ENCODE data around the gene FHL2. TPM values are rescaled to one million over a fixed set of nuclear protein-coding genes. Genes with fewer than 3 reads are reported as not detected.

The FHL2 gene
- total and polyA plus RNA-seq, 7 donors = 24.7 to 114 (median 35.4) TPM

GRCh38 chr2:105373344-105373781 lies 25.5 kb downstream of the FHL2 start:
- TF ChIP-seq, protein P1, sequence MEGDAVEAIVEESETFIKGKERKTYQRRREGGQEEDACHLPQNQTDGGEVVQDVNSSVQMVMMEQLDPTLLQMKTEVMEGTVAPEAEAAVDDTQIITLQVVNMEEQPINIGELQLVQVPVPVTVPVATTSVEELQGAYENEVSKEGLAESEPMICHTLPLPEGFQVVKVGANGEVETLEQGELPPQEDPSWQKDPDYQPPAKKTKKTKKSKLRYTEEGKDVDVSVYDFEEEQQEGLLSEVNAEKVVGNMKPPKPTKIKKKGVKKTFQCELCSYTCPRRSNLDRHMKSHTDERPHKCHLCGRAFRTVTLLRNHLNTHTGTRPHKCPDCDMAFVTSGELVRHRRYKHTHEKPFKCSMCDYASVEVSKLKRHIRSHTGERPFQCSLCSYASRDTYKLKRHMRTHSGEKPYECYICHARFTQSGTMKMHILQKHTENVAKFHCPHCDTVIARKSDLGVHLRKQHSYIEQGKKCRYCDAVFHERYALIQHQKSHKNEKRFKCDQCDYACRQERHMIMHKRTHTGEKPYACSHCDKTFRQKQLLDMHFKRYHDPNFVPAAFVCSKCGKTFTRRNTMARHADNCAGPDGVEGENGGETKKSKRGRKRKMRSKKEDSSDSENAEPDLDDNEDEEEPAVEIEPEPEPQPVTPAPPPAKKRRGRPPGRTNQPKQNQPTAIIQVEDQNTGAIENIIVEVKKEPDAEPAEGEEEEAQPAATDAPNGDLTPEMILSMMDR (IDR thresholded peaks at IDR 0.05) = no peak
- Histone ChIP-seq H3K27ac (peak overlapping the region; percentile 79), H3K36me3 (ENCODE audit: insufficient read depth in 1 of 2, low read depth in 1 of 2) (peaks cover 2 to 19% of the 10 kb centered on the region in 2 donors), H3K4me1 (peaks cover 52% of the 10 kb centered on the region), H3K9me3 (no peaks in the 10 kb centered on the region), H3K4me3 (no peak overlapping the region), H3K27me3 (ENCODE audit: insufficient read depth in 3 of 3, low read length in 2 of 3) (no peaks in the 10 kb centered on the region)
- DNase-seq (peak; percentile 56 to 93), ATAC-seq (peak; percentile 70 to 85 (median 80))
- intact Hi-C loops (cut with DNase I) = loop anchor here (10.0 kb wide), 2 partner anchors 371 to 411 kb away; partner anchors contain the start of gene NCK2 (in 1 of the 2)
- 11 to 25% (median 23%) methylated on average over 9 of the region's 9 CpGs for WGBS, 3 donors

DNA sequence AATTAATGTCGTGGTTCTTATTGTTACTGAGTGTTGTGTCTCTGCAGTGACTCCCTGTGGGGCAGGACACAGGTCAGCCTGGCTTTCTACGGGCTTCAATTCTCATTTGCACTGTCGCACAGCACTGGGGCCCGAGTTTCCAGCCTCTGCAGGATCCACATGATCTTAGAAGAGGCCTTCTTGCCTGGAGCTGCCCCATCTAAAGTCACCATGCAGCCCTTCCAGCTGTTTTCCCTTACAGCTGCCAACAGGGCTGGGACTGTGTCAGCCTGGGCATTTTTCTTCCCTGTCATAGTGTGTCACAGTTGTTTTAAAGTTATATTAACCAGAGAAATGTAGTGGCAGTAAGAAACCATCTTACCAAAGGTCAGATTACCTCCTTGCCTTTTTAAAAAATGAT lies 27.0 kb downstream of the FHL2 start:
- WGBS, 3 donors = 26 to 42% (median 36%) methylated on average over 4 of the region's 4 CpGs
- no peak overlapping the region for H3K27ac ChIP-seq
- H3K4me1 ChIP-seq = peaks cover 40% of the 10 kb centered on the region
- H3K4me3 ChIP-seq = no peak overlapping the region
- ATAC-seq (no peak), DNase-seq (no peak)
- H3K36me3 ChIP-seq (ENCODE audit: insufficient read depth in 1 of 2, low read depth in 1 of 2) = peaks cover 6 to 35% of the 10 kb centered on the region in 2 donors
- no peaks in the 10 kb centered on the region for H3K9me3 ChIP-seq
- intact Hi-C loops (cut with DNase I) = loop anchor here (10.0 kb wide), 2 partner anchors 373 to 413 kb away; partner anchors contain the start of gene NCK2 (in 1 of the 2)
- H3K27me3 ChIP-seq (ENCODE audit: insufficient read depth in 3 of 3, low read length in 2 of 3) = no peaks in the 10 kb centered on the region
- TF ChIP-seq, protein P1 (IDR thresholded peaks at IDR 0.05) = no peak

DNA sequence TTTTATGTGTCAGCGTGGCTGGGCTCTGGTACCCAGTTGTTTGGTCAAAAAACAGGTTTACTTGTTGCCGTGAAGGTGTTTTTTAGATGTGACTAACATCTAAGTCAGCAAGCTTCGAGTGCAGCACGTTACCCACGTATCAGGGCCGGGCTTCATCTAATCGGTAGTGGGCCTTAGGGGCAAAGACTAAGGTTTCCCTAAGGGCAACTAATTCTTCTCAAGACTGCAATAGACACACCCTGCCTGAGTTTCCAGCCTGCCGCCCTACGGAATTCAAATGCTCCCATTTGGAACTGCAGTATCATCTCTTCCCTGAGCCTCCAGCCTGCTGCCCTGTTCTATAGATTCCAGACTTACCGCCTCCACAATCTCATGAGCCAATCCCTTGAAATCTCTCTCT lies 27.7 kb downstream of the FHL2 start:
- Histone ChIP-seq H3K4me3 (no peak overlapping the region), H3K9me3 (no peaks in the 10 kb centered on the region), H3K4me1 (peaks cover 33% of the 10 kb centered on the region), H3K27ac (no peak overlapping the region), H3K36me3 (ENCODE audit: insufficient read depth in 1 of 2, low read depth in 1 of 2) (peaks cover 6 to 42% of the 10 kb centered on the region in 2 donors), H3K27me3 (ENCODE audit: insufficient read depth in 3 of 3, low read length in 2 of 3) (no peaks in the 10 kb centered on the region)
- no peak for DNase-seq
- no peak for ATAC-seq
- intact Hi-C loops (cut with DNase I) = loop anchor here (10.0 kb wide), 2 partner anchors 374 to 414 kb away; partner anchors contain the start of gene NCK2 (in 1 of the 2)
- TF ChIP-seq, protein P1 (IDR thresholded peaks at IDR 0.05) = no peak
- WGBS, 3 donors = 89 to 95% (median 93%) methylated on average over 10 of the region's 10 CpGs

- H3K9me3 ChIP-seq = no peaks in the 10 kb centered on the region
- WGBS, 3 donors = 45 to 57% (median 49%) methylated on average over 30 of the region's 30 CpGs
- DNase-seq (peak; percentile 85 to 93), ATAC-seq (peak; percentile 76 to 79 (median 78))
- intact Hi-C loops (cut with DNase I) = loop anchor here (1.0 to 10.0 kb wide), 4 partner anchors 151 to 415 kb away; partner anchors contain the start of gene NCK2 (in 1 of the 2)
- peaks cover 22% of the 10 kb centered on the region for H3K4me1 ChIP-seq
- peaks cover 6 to 50% of the 10 kb centered on the region in 2 donors for H3K36me3 ChIP-seq (ENCODE audit: insufficient read depth in 1 of 2, low read depth in 1 of 2)
- H3K4me3 ChIP-seq = no peak overlapping the region
- TF ChIP-seq, protein P1 (IDR thresholded peaks at IDR 0.05) = peak; percentile 92
- H3K27me3 ChIP-seq (ENCODE audit: insufficient read depth in 3 of 3, low read length in 2 of 3) = no peaks in the 10 kb centered on the region
- no peak overlapping the region for H3K27ac ChIP-seq
Observed at GRCh38 chr2:105369777-105370690, 28.8 kb downstream of the FHL2 start.
